Activated B cell treated with CpG ODN at 0.5 μM for 24 hours (primary cell): ENCODE measurements around the gene RAB40B. TPM values are rescaled to one million over a fixed set of nuclear protein-coding genes. Genes with fewer than 3 reads are reported as not detected.
"Not testable (repeated sequence)": the region's sequence is repeated elsewhere in the genome, so short reads cannot be mapped to it uniquely, and the experiment has no call there.

Source experiments
- ATAC-seq: fragments of 200-7000 bp; cut with Tn5 transposase; one replicate; pipeline ENCODE4 v1.10.0; 2021; ENCODE audit warnings: low read depth, mild to moderate bottlenecking, moderate library complexity
- CTCF ChIA-PET: fragments of 350-600 bp; sonication (Branson Sonifier 250); formaldehyde crosslinking; loops from one replicate; lab custom pipeline; 2021; ENCODE audit warnings: antibody characterized with exemption; lab: Charles Lee
- POLR2A ChIA-PET: fragments of 350-600 bp; sonication (Branson Sonifier 250); formaldehyde crosslinking; loops from one replicate; lab custom pipeline; 2021; ENCODE audit warnings: antibody characterized with exemption; lab: Charles Lee
- DNase-seq: peaks from one replicate; pipeline ENCODE4 v3.0.0; 2022
- H3K27ac Mint-ChIP-seq: one replicate; pipeline ENCODE4 v1.8.0; 2020; ENCODE audit warnings: mixed read lengths
- H3K27me3 Mint-ChIP-seq: one replicate; pipeline ENCODE4 v1.8.0; 2021; ENCODE audit warnings: mixed read lengths
- H3K36me3 Mint-ChIP-seq: one replicate; pipeline ENCODE4 v1.8.0; 2021; ENCODE audit warnings: low read depth, mixed read lengths
- H3K4me1 Mint-ChIP-seq: one replicate; pipeline ENCODE4 v1.8.0; 2021; ENCODE audit warnings: mixed read lengths
- H3K4me3 Mint-ChIP-seq: one replicate; pipeline ENCODE4 v1.8.0; 2020; ENCODE audit warnings: mild to moderate bottlenecking, mixed read lengths
- H3K9me3 Mint-ChIP-seq: one replicate; pipeline ENCODE4 v1.8.0; 2020; ENCODE audit warnings: mixed read lengths
- CTCF ChIP-seq: fragments of 200-600 bp; IDR thresholded peaks from one replicate; pipeline ENCODE4 v1.8.0; 2022; ENCODE audit warnings: antibody characterized with exemption, mild to moderate bottlenecking
- intact Hi-C: fragments of 100-400 bp; cut with micrococcal nuclease; formaldehyde crosslinking; loops from one replicate; pipeline ENCODE4 v1.15.1; 2024
- total RNA-seq: library from RNA; stranded (reverse); gene quantifications from 2 replicates; pipeline ENCODE4 v1.2.3, GENCODE V29; 2022

RAB40B gene
- total RNA-seq, 1 donor from 2014 or later = 2.6 TPM

- Mint-ChIP-seq H3K36me3 (peaks cover 2% of the 10 kb centered on the region), H3K9me3 (no peaks in the 10 kb centered on the region), H3K27me3 (no peaks in the 10 kb centered on the region), H3K4me1 (peaks cover 9% of the 10 kb centered on the region), H3K27ac (no peak overlapping the region), H3K4me3 (no peak overlapping the region)
- no peak for TF ChIP-seq CTCF
- no peak for DNase-seq
- POLR2A ChIA-PET = no interaction called here
- no peak for ATAC-seq
- CTCF ChIA-PET = no interaction called here
- intact Hi-C loops = no loop called here
Measured at GRCh38 chr17:82656266-82656665, 42.2 kb downstream of the RAB40B start.

DNA sequence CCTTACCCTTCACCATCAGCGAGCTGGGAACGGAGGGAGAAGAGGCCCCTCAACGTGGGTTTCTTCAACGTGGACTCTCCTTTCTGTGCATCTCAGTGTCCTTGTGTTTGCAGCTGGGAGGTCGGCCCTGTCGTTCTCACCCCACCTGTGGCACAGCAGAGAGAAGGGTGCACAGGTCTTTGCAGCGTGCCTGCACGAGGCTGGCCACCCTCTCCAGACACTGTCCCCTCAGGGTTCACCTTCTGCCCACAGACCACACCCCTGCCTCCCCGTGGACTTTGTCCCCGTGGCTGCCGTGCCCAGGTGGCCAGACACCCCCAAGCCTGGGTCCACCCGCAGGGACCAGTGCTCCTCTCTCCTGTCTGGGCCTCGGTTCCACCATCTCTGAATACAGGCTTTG is 43.0 kb downstream of the RAB40B start:
- H3K9me3 Mint-ChIP-seq = no peaks in the 10 kb centered on the region
- peaks cover 9% of the 10 kb centered on the region for H3K4me1 Mint-ChIP-seq
- ATAC-seq (no peak), DNase-seq (no peak)
- peaks cover 2% of the 10 kb centered on the region for H3K36me3 Mint-ChIP-seq
- POLR2A ChIA-PET = no interaction called here
- no peak overlapping the region for H3K27ac Mint-ChIP-seq
- intact Hi-C loops = no loop called here
- CTCF ChIA-PET = interaction anchor here (0.6 kb wide), 1 partner anchor 19 kb away, joined by 3 read pairs; no protein-coding TSS in a partner anchor
- H3K27me3 Mint-ChIP-seq = no peaks in the 10 kb centered on the region
- no peak for TF ChIP-seq CTCF
- H3K4me3 Mint-ChIP-seq = no peak overlapping the region

DNA sequence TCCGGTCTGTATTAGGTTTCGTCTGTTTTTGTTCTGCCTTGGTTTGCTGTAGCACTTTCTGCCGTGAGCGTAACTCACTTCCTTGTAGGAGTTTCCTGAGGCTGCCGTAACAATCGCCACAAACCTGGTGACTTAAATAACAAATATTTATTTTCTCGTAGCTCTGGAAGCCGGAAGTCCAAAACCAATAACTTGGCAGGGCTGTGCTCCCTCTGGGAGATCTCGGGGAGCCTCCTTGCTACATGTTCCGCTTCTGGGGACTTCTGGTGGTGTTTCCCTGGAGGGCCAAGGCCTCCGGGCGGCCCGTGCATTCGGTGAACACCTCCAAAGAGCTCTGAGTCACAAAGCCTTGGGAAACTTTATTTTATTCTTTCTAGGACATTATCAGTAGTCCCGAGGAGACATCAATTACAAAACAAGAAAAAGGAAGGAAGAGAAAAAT is 43.4 kb downstream of the RAB40B start:
- intact Hi-C loops = no loop called here
- Mint-ChIP-seq H3K27ac (peak overlapping the region; percentile 41), H3K9me3 (no peaks in the 10 kb centered on the region), H3K4me3 (no peak overlapping the region), H3K4me1 (peaks cover 9% of the 10 kb centered on the region), H3K27me3 (no peaks in the 10 kb centered on the region), H3K36me3 (peaks cover 2% of the 10 kb centered on the region)
- ChIA-PET CTCF (no interaction called here), POLR2A (no interaction called here)
- no peak for TF ChIP-seq CTCF
- DNase-seq (no peak), ATAC-seq (no peak)

- POLR2A ChIA-PET, H3K9me3 Mint-ChIP-seq, H3K4me1 Mint-ChIP-seq, DNase-seq, ATAC-seq, CTCF ChIA-PET, intact Hi-C loops, H3K36me3 Mint-ChIP-seq, H3K27me3 Mint-ChIP-seq, H3K4me3 Mint-ChIP-seq, H3K27ac Mint-ChIP-seq: not testable (repeated sequence)
Measured at GRCh38 chr17:82654611-82655010, 43.9 kb downstream of the RAB40B start.

DNA sequence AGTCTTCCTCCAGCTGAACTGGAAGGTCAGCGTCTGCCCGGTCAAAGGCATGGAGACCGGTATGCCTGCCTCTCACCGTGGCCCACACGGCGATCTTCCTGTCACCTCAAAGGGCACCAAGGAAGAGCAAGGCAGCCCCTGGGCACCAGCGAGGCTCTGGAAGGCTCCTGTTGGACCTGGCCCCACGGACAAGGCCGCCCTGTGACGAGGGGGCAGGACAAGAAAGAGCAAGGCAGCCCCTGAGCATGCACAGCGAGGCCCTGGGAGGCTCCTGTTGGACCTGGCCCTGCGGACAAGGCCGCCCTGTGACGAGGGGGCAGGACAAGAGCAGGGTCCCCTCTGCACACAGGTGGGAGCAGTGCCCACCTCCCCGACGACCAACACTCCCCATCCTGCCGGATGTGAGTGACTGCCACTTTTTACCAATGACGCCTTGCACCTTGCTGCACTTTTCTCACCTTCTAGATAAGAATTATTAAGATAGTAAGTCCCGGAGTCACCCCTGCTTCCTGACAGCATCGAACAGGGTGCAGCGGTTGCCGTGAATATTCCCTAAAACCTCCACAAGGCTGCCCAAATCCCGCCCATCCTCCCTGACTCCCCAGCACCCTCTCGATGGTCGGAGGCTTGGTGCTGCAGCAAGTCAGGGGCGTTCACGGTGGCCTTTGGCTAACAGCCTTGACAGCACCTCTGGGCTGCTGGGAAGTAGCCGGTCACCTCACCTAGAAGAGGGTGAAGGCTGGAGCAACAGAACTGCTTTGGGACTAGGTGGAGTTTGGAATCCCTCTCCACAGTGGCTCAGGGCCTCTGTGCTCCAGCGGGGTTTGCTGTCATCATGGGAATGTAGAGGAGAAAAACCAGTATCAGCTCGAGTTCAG is 44.6 kb downstream of the RAB40B start:
- H3K36me3 Mint-ChIP-seq = peaks cover 2% of the 10 kb centered on the region
- no peak overlapping the region for H3K4me3 Mint-ChIP-seq
- H3K9me3 Mint-ChIP-seq = no peaks in the 10 kb centered on the region
- intact Hi-C loops = no loop called here
- ChIA-PET CTCF (no interaction called here), POLR2A (no interaction called here)
- no peaks in the 10 kb centered on the region for H3K27me3 Mint-ChIP-seq
- H3K27ac Mint-ChIP-seq = no peak overlapping the region
- DNase-seq (no peak), ATAC-seq (no peak)
- peaks cover 9% of the 10 kb centered on the region for H3K4me1 Mint-ChIP-seq
- TF ChIP-seq CTCF = no peak
